ENCODE data around the gene RASSF4.

RASSF4 gene, protein sequence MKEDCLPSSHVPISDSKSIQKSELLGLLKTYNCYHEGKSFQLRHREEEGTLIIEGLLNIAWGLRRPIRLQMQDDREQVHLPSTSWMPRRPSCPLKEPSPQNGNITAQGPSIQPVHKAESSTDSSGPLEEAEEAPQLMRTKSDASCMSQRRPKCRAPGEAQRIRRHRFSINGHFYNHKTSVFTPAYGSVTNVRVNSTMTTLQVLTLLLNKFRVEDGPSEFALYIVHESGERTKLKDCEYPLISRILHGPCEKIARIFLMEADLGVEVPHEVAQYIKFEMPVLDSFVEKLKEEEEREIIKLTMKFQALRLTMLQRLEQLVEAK

DNA sequence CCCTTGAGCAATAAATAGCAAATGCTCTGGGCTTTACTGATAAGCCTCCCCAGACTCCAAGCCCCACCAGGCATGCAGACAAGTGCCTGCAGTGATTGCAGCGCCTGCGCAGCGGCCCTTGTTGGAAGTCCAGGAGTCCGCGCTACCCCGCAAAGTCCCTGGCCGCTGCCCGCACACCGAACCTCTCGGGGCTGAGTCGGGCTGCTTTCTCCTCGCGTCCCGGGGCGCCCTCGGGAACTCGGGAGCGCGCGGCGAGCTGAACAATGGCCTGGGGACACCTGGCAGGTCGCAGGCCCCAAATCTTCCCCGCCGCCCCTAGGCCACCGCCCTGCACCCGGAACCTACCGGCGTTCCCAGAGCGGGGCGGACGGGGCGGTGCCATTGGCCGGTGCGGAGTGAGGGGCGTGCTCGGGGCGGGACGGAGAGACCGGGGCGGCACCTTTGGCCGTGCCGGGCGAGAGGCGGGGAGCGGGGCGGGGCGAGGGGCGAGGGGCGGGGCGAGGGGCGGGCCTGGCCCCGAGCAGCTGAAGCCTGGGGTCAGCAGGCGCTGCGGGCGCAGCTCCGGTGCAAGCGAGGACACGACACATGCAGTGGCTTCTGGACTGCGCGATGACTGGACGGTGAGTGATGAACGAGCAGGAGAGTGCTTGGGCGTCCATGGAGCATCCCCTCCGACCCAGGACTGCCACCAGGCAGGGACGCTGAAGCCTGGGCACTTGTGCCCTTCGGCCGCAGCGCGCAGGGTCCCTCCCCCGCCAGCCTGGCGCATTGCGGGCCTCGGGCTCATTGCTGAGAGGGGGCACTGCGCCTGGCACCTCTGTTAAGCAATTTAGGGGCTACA, at the start of gene RASSF4:
RASSF4 (plus strand) TSS at position 556 of the 841 bp plus-strand sequence. CDS start 10,401 bp downstream, outside the sequence.
- Histone ChIP-seq H3K9ac (ENCODE audit: low read depth, low read length) (peak within 1 kb of the TSS; percentile 86), H3K36me3 (ENCODE audit: insufficient read depth, low read length) (no peaks in the 10 kb centered on the region), H3K9me3 (ENCODE audit: control insufficient read depth, insufficient read depth, low read length) (no peaks in the 10 kb centered on the region), H3K4me1 (ENCODE audit: insufficient read depth, low read length) (peaks cover 21% of the 10 kb centered on the region)

DNA sequence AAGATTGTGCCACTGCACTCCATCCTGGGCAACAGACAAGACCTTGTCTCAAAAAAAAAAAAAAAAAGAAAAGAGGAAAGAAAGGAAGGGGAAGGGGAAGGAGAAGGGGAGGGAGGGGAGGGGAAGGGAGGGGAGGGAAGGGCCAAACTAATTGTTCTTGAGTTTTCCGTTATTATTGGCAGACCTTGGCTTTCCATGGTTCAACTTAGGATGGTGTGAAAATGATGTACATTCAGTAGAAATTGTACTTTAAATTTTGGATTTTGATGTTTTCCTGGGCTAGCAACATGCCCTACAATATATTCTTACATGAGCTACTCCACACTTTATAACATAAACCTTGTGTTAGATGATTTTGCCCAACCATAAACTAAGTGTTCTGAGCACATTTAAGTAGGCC, 49.7 kb upstream of the RASSF4 start:
- no peak overlapping the region for H3K9ac ChIP-seq (ENCODE audit: low read depth, low read length)
- H3K36me3 ChIP-seq (ENCODE audit: insufficient read depth, low read length): no peaks in the 10 kb centered on the region
- H3K9me3 ChIP-seq (ENCODE audit: control insufficient read depth, insufficient read depth, low read length): no peaks in the 10 kb centered on the region
- H3K4me1 ChIP-seq (ENCODE audit: insufficient read depth, low read length): peaks cover 7% of the 10 kb centered on the region; the same call in 1 of the 2 replicates

GRCh38 chr10:44910602-44911001, 49.0 kb upstream of the RASSF4 start:
- Histone ChIP-seq H3K4me1 (ENCODE audit: insufficient read depth, low read length) (peaks cover 7% of the 10 kb centered on the region; the same call in 1 of the 2 replicates), H3K9ac (ENCODE audit: low read depth, low read length) (no peak overlapping the region), H3K36me3 (ENCODE audit: insufficient read depth, low read length) (no peaks in the 10 kb centered on the region), H3K9me3 (ENCODE audit: control insufficient read depth, insufficient read depth, low read length) (no peaks in the 10 kb centered on the region)

DNA sequence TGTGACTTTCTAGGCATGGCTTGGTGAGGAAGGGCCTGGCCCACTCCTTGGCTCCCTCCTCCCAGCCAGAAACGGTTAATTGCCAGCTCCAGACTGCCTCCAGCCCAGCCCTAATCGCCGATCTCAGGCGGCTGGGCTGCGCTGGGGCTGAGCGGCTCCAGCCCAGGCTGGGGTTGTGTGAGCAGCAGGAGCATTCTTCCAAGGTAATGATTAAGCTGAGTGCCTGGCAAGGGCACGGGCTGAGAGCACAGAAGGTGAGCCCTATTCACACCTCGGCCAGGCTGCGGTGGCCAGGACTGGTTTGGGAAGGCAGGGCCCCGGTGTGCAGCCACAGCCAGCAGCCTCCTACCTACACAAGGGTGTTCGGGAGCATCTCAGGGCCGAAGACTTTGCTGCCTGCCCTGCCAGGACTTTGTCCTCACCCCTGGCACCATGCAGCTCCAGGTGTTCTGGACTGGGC, 48.5 kb upstream of the RASSF4 start, which contains the start of gene TMEM72:
TMEM72 (plus strand) TSS at position 257 of the 460 bp plus-strand sequence; CDS start at position 433, 176 bp downstream.
- H3K9me3 ChIP-seq (ENCODE audit: control insufficient read depth, insufficient read depth, low read length): no peaks in the 10 kb centered on the region
- no peaks in the 10 kb centered on the region for H3K36me3 ChIP-seq (ENCODE audit: insufficient read depth, low read length)
- H3K9ac ChIP-seq (ENCODE audit: low read depth, low read length): no peak within 1 kb of the TSS
- H3K4me1 ChIP-seq (ENCODE audit: insufficient read depth, low read length): peaks cover 7% of the 10 kb centered on the region; the same call in 1 of the 2 replicates

GRCh38 chr10:44911951-44912350, 47.7 kb upstream of the RASSF4 start:
- Histone ChIP-seq H3K9me3 (ENCODE audit: control insufficient read depth, insufficient read depth, low read length) (no peaks in the 10 kb centered on the region), H3K36me3 (ENCODE audit: insufficient read depth, low read length) (no peaks in the 10 kb centered on the region), H3K4me1 (ENCODE audit: insufficient read depth, low read length) (peaks cover 7% of the 10 kb centered on the region; the same call in 1 of the 2 replicates), H3K9ac (ENCODE audit: low read depth, low read length) (no peak overlapping the region)

DNA sequence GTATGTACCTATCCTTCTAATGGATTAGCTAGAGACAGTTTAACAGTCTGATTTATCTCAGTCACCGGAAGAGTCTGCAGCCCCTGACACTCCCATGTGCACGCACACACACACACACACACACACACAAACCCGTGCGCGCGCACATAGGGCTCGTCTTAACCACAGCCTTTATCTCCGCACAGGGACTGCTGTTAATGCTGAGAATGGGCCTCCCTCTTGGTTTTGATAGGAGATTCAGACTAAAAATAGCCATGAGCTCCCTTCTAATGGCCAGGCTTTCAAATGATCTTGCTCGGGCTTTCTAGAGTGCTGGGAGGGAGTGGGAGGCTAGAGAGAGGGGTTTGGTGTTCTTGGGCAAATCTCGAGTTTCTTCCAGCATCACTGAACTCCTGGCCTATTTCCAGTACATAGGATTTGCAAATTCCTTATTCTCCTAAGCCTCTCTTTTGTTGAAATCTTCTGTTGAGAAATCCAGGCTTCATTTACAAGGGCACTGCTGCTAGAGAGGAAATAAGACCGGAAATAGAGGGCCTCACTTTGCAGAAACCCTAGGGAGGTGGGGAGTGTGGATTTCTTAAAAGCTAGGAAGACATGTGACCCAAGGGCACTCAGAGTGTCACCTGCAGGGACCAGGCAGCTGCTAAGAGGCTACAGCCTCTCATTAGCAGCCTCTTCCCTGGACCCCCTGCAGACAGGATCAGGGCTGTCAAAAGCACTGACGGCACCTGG, 46.1 kb upstream of the RASSF4 start:
- Histone ChIP-seq H3K9me3 (ENCODE audit: control insufficient read depth, insufficient read depth, low read length) (peaks cover 6% of the 10 kb centered on the region), H3K36me3 (ENCODE audit: insufficient read depth, low read length) (no peaks in the 10 kb centered on the region), H3K4me1 (ENCODE audit: insufficient read depth, low read length) (no peaks in the 10 kb centered on the region; the same call in 1 of the 2 replicates), H3K9ac (ENCODE audit: low read depth, low read length) (no peak overlapping the region)

DNA sequence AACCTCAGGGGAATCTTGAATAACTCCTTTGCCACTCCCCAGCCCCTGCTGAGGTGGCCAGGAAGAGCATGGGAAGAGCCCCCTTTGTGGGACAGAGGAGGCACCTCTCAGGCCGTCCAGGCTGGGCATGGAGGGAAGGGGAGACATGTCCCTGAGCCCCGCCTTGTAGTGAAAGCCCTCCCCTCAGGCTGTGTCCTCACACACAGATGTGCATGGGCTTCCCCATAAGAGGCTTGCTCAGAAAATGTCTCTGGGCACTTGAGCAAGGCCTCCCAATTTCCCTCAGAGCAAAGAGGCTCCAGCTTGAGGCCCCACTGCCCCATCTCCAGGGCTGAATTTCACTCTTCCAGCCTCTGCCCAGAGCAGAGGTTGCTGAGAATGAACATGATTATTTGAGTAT, 44.7 kb upstream of the RASSF4 start:
- no peak overlapping the region for H3K9ac ChIP-seq (ENCODE audit: low read depth, low read length)
- no peaks in the 10 kb centered on the region; the same call in 1 of the 2 replicates for H3K4me1 ChIP-seq (ENCODE audit: insufficient read depth, low read length)
- H3K9me3 ChIP-seq (ENCODE audit: control insufficient read depth, insufficient read depth, low read length): peaks cover 6% of the 10 kb centered on the region
- H3K36me3 ChIP-seq (ENCODE audit: insufficient read depth, low read length): no peaks in the 10 kb centered on the region

GRCh38 chr10:44916429-44916828, 43.2 kb upstream of the RASSF4 start:
- no peaks in the 10 kb centered on the region for H3K36me3 ChIP-seq (ENCODE audit: insufficient read depth, low read length)
- H3K9ac ChIP-seq (ENCODE audit: low read depth, low read length): no peak overlapping the region
- peaks cover 6% of the 10 kb centered on the region for H3K9me3 ChIP-seq (ENCODE audit: control insufficient read depth, insufficient read depth, low read length)
- no peaks in the 10 kb centered on the region for H3K4me1 ChIP-seq (ENCODE audit: insufficient read depth, low read length)

- no peak overlapping the region for H3K9ac ChIP-seq (ENCODE audit: low read depth, low read length)
- H3K4me1 ChIP-seq (ENCODE audit: insufficient read depth, low read length): no peaks in the 10 kb centered on the region
- no peaks in the 10 kb centered on the region for H3K36me3 ChIP-seq (ENCODE audit: insufficient read depth, low read length)
- H3K9me3 ChIP-seq (ENCODE audit: control insufficient read depth, insufficient read depth, low read length): peaks cover 6% of the 10 kb centered on the region
Observed at GRCh38 chr10:44917848-44918247, 41.8 kb upstream of the RASSF4 start.

GRCh38 chr10:44920252-44920651, 39.4 kb upstream of the RASSF4 start:
- no peaks in the 10 kb centered on the region for H3K4me1 ChIP-seq (ENCODE audit: insufficient read depth, low read length)
- H3K9ac ChIP-seq (ENCODE audit: low read depth, low read length): no peak overlapping the region
- H3K9me3 ChIP-seq (ENCODE audit: control insufficient read depth, insufficient read depth, low read length): peaks cover 6% of the 10 kb centered on the region
- no peaks in the 10 kb centered on the region for H3K36me3 ChIP-seq (ENCODE audit: insufficient read depth, low read length)

DNA sequence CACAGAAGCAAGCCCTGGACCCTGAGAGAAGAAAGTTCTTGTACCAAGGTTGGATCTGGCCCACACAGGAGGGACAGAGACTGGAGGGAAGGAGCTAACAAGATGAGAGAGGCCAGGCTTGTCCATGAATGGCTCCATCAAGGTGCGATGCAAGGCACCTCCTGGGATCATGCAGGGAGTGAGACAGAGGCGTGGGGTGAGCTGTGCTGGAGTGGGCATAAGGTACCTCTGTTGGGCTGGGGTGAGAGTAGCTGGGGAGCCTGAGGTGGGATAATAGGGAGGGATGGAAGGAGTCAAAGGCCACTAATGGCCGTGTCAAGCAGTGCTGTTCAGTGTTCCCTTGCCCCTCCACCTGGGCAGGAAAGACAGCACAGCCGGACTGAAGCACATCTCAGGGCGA, 38.5 kb upstream of the RASSF4 start:
- Histone ChIP-seq H3K36me3 (ENCODE audit: insufficient read depth, low read length) (no peaks in the 10 kb centered on the region), H3K9me3 (ENCODE audit: control insufficient read depth, insufficient read depth, low read length) (peaks cover 6% of the 10 kb centered on the region), H3K9ac (ENCODE audit: low read depth, low read length) (no peak overlapping the region), H3K4me1 (ENCODE audit: insufficient read depth, low read length) (no peaks in the 10 kb centered on the region)

GRCh38 chr10:44921506-44921905, 38.1 kb upstream of the RASSF4 start:
- H3K9ac ChIP-seq (ENCODE audit: low read depth, low read length): no peak overlapping the region

DNA sequence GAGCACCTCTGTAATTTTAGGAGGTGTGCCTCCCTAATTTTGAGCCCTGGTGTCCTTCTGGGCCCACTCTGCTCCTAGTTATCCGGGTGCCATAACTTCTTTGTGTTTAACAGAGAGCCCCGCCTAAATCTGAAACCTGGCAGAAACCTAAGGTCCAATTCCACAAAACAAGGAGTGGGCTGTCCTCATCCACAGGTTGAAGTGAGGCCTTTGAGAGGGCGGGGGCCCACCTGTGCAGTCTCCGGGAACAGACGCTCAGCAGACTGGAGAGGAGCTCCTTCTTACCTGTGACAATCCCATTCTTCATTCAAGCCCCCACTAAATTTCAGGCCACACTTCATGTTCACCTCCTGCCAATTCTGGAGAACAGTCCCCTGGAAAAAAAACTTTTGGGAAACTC, 37.6 kb upstream of the RASSF4 start:
- H3K4me1 ChIP-seq (ENCODE audit: insufficient read depth, low read length): no peaks in the 10 kb centered on the region
- H3K9me3 ChIP-seq (ENCODE audit: control insufficient read depth, insufficient read depth, low read length): peaks cover 6% of the 10 kb centered on the region
- no peaks in the 10 kb centered on the region for H3K36me3 ChIP-seq (ENCODE audit: insufficient read depth, low read length)
- H3K9ac ChIP-seq (ENCODE audit: low read depth, low read length): no peak overlapping the region

More at GRCh38 chr10:44921506-44921905, 38.1 kb upstream of the RASSF4 start:
- Histone ChIP-seq H3K36me3 (ENCODE audit: insufficient read depth, low read length) (no peaks in the 10 kb centered on the region), H3K9me3 (ENCODE audit: control insufficient read depth, insufficient read depth, low read length) (peaks cover 6% of the 10 kb centered on the region), H3K4me1 (ENCODE audit: insufficient read depth, low read length) (no peaks in the 10 kb centered on the region)

Data from ES-I3 (cell line).